Astrocyte of the cerebellum (primary cell): ENCODE data around the gene LILRA1.
"Not testable (repeated sequence)": the region's sequence is repeated elsewhere in the genome, so short reads cannot be mapped to it uniquely, and the experiment has no call there.

Source experiments
- DNase-seq: peaks from one replicate; pipeline ENCODE4 v3.0.0-alpha.2; 2011; ENCODE audit warnings: low read depth
- H3K4me3 ChIP-seq: 2 replicates; pipeline ENCODE4 v1.5.1; 2011; ENCODE audit warnings: mild to moderate bottlenecking, low read depth, low read length, moderate library complexity
- CTCF ChIP-seq: IDR thresholded peaks from 2 replicates; pipeline ENCODE4 v1.5.1; 2012; ENCODE audit warnings: low read length, low read depth, moderate library complexity, mild to moderate bottlenecking; ENCODE audit errors: missing control alignments
- in situ Hi-C: cut with HindIII; loops from 2 replicates; pipeline ENCODE4 v1.10.0; 2017; ENCODE audit warnings: low sequenced_read_pairs

The LILRA1 gene

GRCh38 chr19:54554896-54555295 lies 38.5 kb upstream of the LILRA1 start:
- no peak overlapping the region for H3K4me3 ChIP-seq
- DNase-seq = no peak
- in situ Hi-C loops = no loop called here
- TF ChIP-seq CTCF = no peak

GRCh38 chr19:54556194-54556593 lies 37.2 kb upstream of the LILRA1 start:
- in situ Hi-C loops = no loop called here
- no peak for DNase-seq
- no peak for TF ChIP-seq CTCF
- H3K4me3 ChIP-seq = no peak overlapping the region

GRCh38 chr19:54558339-54558738 lies 35.1 kb upstream of the LILRA1 start:
- no peak overlapping the region for H3K4me3 ChIP-seq
- DNase-seq = no peak
- no peak for TF ChIP-seq CTCF
- in situ Hi-C loops = no loop called here

- no peak for DNase-seq
- no peak for TF ChIP-seq CTCF
- in situ Hi-C loops = no loop called here
- no peak overlapping the region for H3K4me3 ChIP-seq
Observed at GRCh38 chr19:54560881-54561385, 32.5 kb upstream of the LILRA1 start.

GRCh38 chr19:54561840-54562239 lies 31.6 kb upstream of the LILRA1 start:
- DNase-seq = no peak
- H3K4me3 ChIP-seq = no peak overlapping the region
- in situ Hi-C loops = no loop called here
- no peak for TF ChIP-seq CTCF

GRCh38 chr19:54563206-54563605 lies 30.2 kb upstream of the LILRA1 start:
- in situ Hi-C loops, DNase-seq, H3K4me3 ChIP-seq: not testable (repeated sequence)

GRCh38 chr19:54570316-54570715 lies 23.1 kb upstream of the LILRA1 start:
- in situ Hi-C loops = no loop called here
- DNase-seq = no peak
- TF ChIP-seq CTCF = no peak
- H3K4me3 ChIP-seq = no peak overlapping the region

- DNase-seq, in situ Hi-C loops, H3K4me3 ChIP-seq: not testable (repeated sequence)
Observed at GRCh38 chr19:54571715-54572615, 21.5 kb upstream of the LILRA1 start.
